Activated naive CD4-positive, alpha-beta T cell treated with anti-CD3 and anti-CD28 coated beads, Interleukin-2, amount 10 ng/mL, durations not matched to agents 5 hours and 36 hours (primary cell): Measurements from ENCODE around the gene SNAP29. TPM values are rescaled to one million over a fixed set of nuclear protein-coding genes. Genes with fewer than 3 reads are reported as not detected.

Experiments
- total RNA-seq, 2 experiments: library from RNA; stranded (reverse); gene quantifications; one replicate each; pipeline ENCODE4 v1.2.3, GENCODE V29; 2021

Gene SNAP29
- 10 to 100 TPM; 30.9 to 32.2 TPM for total RNA-seq

GRCh38 chr22:20858615-20859416 is at the start of gene SNAP29, which contains the start of gene PI4KA:
Gene SNAP29, plus strand, starts transcription at chr22:20859007. Its CDS starts 104 bp downstream, at chr22:20859111.
Gene PI4KA, minus strand, starts transcription at chr22:20858811. Its CDS starts 86 bp downstream, at chr22:20858725.

GRCh38 chr22:20916916-20917810 is 58.4 kb downstream of the SNAP29 start, which contains the start of gene CRKL:
Gene CRKL, plus strand, starts transcription at chr22:20917407. Its CDS starts 528 bp downstream, at chr22:20917935.

Other genes starting within 250 kb of the SNAP29 start
- gene SERPIND1, start 84.9 kb upstream of the SNAP29 start, total RNA-seq: not detected
- gene PI4KA, start 196 bp upstream of the SNAP29 start, total RNA-seq: 100 to 1,000 TPM; 114 to 119 TPM
- gene CRKL, start 58.4 kb downstream of the SNAP29 start, total RNA-seq: 10 to 100 TPM; 73.0 to 76.3 TPM
- not detected for gene AIFM3, start 108.2 kb downstream of the SNAP29 start, total RNA-seq
- gene LZTR1, start 123.3 kb downstream of the SNAP29 start, total RNA-seq: 10 to 100 TPM; 67.8 to 69.7 TPM
- gene THAP7, start 143.1 kb downstream of the SNAP29 start, total RNA-seq: 10 to 100 TPM; 24.5 to 26.1 TPM
- gene P2RX6, start 156.2 kb downstream of the SNAP29 start, total RNA-seq: under 1 TPM; 0.48 to 0.67 TPM
- gene SLC7A4, start 173.6 kb downstream of the SNAP29 start, total RNA-seq: not detected
- gene LRRC74B, start 186.9 kb downstream of the SNAP29 start, total RNA-seq: not detected